ENCODE measurements around the gene NCBP3. TPM values are rescaled to one million over a fixed set of nuclear protein-coding genes. Genes with fewer than 3 reads are reported as not detected.

NCBP3 gene
- polyA plus RNA-seq, 1 experiment = 9.7 TPM

DNA sequence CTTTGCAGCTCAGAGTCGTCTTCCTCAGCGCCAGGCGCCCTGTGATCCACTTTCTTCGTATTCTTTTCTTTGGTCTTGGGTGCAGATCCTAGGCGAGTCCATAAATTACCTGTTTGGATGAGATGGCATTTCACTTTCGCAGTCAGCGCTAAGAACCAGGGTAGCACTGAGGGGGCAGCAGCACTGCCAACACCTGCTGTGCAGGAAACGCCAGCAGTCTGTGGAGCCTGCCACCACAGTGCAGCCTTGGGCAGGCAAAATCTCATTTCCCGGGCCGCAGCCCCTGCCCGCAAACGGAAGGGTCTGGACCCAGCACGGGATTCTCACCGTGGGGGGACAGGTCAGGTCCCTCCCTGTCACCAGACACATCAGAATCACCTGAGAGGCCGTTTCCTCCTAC, 32.9 kb downstream of the NCBP3 start:
- CTCF ChIA-PET = interaction anchor here (0.6 to 8.7 kb wide), 4 partner anchors 15 to 85 kb away, joined by 3 to 56 read pairs (median 8); no protein-coding TSS in a partner anchor
- no peak for DNase-seq (ENCODE audit: low read depth)
- H3K36me3 ChIP-seq (ENCODE audit: control insufficient read depth, insufficient read depth, low read length) = peaks cover 29% of the 10 kb centered on the region

DNA sequence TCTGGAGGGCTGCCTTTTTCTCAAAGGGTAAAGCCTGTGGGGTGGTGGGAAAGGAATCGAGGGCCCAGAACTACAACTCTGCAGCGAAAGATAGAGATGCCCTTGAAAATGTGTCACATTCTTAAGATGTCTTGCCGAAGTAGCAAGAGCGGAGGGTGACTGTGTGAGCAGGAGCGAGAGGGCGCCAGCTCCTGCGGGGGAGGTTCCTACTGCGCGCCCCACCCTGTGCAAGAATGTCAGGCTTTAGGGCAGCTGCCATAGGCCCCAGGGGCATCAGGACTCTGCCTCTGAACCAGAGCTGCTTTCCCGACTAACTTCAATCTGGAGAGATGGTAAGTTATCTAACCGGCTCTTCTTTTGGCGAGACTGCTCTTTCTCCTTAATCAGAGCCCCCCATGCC, 33.3 kb downstream of the NCBP3 start:
- Histone ChIP-seq H3K4me3 (ENCODE audit: low read depth, low read length) (no peak overlapping the region), H3K27me3 (ENCODE audit: control insufficient read depth, insufficient read depth, low read length) (no peaks in the 10 kb centered on the region), H3K36me3 (ENCODE audit: control insufficient read depth, insufficient read depth, low read length) (peaks cover 29% of the 10 kb centered on the region)
- ChIA-PET POLR2A (no interaction called here), CTCF (interaction anchor here (0.6 to 8.7 kb wide), 4 partner anchors 15 to 85 kb away, joined by 3 to 56 read pairs (median 8); no protein-coding TSS in a partner anchor)
- TF ChIP-seq, protein P1, sequence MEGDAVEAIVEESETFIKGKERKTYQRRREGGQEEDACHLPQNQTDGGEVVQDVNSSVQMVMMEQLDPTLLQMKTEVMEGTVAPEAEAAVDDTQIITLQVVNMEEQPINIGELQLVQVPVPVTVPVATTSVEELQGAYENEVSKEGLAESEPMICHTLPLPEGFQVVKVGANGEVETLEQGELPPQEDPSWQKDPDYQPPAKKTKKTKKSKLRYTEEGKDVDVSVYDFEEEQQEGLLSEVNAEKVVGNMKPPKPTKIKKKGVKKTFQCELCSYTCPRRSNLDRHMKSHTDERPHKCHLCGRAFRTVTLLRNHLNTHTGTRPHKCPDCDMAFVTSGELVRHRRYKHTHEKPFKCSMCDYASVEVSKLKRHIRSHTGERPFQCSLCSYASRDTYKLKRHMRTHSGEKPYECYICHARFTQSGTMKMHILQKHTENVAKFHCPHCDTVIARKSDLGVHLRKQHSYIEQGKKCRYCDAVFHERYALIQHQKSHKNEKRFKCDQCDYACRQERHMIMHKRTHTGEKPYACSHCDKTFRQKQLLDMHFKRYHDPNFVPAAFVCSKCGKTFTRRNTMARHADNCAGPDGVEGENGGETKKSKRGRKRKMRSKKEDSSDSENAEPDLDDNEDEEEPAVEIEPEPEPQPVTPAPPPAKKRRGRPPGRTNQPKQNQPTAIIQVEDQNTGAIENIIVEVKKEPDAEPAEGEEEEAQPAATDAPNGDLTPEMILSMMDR (IDR thresholded peaks at IDR 0.05; ENCODE audit: insufficient read depth, low read depth, low read length) = no peak
- DNase-seq (ENCODE audit: low read depth) = no peak

More for the DNA sequence above, 32.9 kb downstream of the NCBP3 start:
- TF ChIP-seq, protein P1 (IDR thresholded peaks at IDR 0.05; ENCODE audit: insufficient read depth, low read depth, low read length) = no peak
- H3K4me3 ChIP-seq (ENCODE audit: low read depth, low read length) = no peak overlapping the region
- H3K27me3 ChIP-seq (ENCODE audit: control insufficient read depth, insufficient read depth, low read length) = no peaks in the 10 kb centered on the region
- POLR2A ChIA-PET = no interaction called here

- TF ChIP-seq, protein P1 (IDR thresholded peaks at IDR 0.05; ENCODE audit: insufficient read depth, low read depth, low read length) = no peak
- no peak for DNase-seq (ENCODE audit: low read depth)
- no peaks in the 10 kb centered on the region for H3K27me3 ChIP-seq (ENCODE audit: control insufficient read depth, insufficient read depth, low read length)
- CTCF ChIA-PET = interaction anchor here (0.6 to 8.7 kb wide), 7 partner anchors 11 to 85 kb away, joined by 3 to 56 read pairs (median 3); no protein-coding TSS in a partner anchor
- POLR2A ChIA-PET = no interaction called here
- H3K36me3 ChIP-seq (ENCODE audit: control insufficient read depth, insufficient read depth, low read length) = peaks cover 31% of the 10 kb centered on the region
- H3K4me3 ChIP-seq (ENCODE audit: low read depth, low read length) = no peak overlapping the region
Observed at GRCh38 chr17:3812284-3812683, 33.8 kb downstream of the NCBP3 start.

- CTCF ChIA-PET = interaction anchor here (8.7 kb wide), 1 partner anchor 73 kb away, joined by 56 read pairs; no protein-coding TSS in a partner anchor
- Histone ChIP-seq H3K36me3 (ENCODE audit: control insufficient read depth, insufficient read depth, low read length) (peaks cover 24% of the 10 kb centered on the region), H3K27me3 (ENCODE audit: control insufficient read depth, insufficient read depth, low read length) (no peaks in the 10 kb centered on the region), H3K4me3 (ENCODE audit: low read depth, low read length) (no peak overlapping the region)
- DNase-seq (ENCODE audit: low read depth) = no peak
- POLR2A ChIA-PET = no interaction called here
- TF ChIP-seq, protein P1 (IDR thresholded peaks at IDR 0.05; ENCODE audit: insufficient read depth, low read depth, low read length) = no peak
Observed at GRCh38 chr17:3810019-3810418, 36.0 kb downstream of the NCBP3 start.

DNA sequence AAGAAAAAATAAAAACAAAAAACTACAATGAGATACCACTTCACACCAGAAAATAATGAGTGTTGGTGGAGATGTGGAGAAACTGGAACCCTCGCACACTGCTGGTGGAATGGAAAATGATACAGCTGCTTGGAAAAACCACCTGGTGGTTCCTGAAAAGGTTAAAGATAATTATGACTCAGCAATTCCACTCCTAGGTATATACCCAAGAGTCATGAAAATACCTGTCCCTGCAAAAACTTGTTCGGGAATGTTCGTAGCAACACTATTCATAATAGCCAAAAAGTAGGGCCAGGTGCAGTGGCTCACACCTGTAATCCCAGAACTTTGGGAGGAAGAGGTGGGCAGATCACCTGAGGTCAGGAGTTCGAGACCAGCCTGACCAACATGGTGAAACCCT, 36.9 kb downstream of the NCBP3 start:
- Histone ChIP-seq H3K36me3 (ENCODE audit: control insufficient read depth, insufficient read depth, low read length) (peaks cover 24% of the 10 kb centered on the region), H3K4me3 (ENCODE audit: low read depth, low read length) (no peak overlapping the region), H3K27me3 (ENCODE audit: control insufficient read depth, insufficient read depth, low read length) (no peaks in the 10 kb centered on the region)
- TF ChIP-seq, protein P1 (IDR thresholded peaks at IDR 0.05; ENCODE audit: insufficient read depth, low read depth, low read length) = no peak
- ChIA-PET POLR2A (no interaction called here), CTCF (interaction anchor here (0.9 to 8.7 kb wide), 2 partner anchors 18 to 72 kb away, joined by 3 to 56 read pairs; no protein-coding TSS in a partner anchor)
- no peak for DNase-seq (ENCODE audit: low read depth)
